DOHH2 (cell line): ENCODE data around the gene RDH8.

Experiments
- H3F3A ChIP-seq: fragments of 200-600 bp; sonication (generic), shearing (Covaris generic); 2 replicates; pipeline ENCODE4 v1.6.0; 2016; ENCODE audit warnings: antibody characterized with exemption, mild to moderate bottlenecking; ENCODE audit not compliant: control insufficient read depth, insufficient read depth
- H3K27ac ChIP-seq: fragments of 200-600 bp; sonication (generic); 2 replicates; pipeline ENCODE4 v1.5.1; 2014; ENCODE audit warnings: low read depth, mild to moderate bottlenecking, low read length, moderate library complexity
- H3K27me3 ChIP-seq: fragments of 200-600 bp; sonication (generic); 2 replicates; pipeline ENCODE4 v1.6.1; 2014; ENCODE audit warnings: mild to moderate bottlenecking, low read length, mixed read lengths; ENCODE audit not compliant: control insufficient read depth
- H3K36me3 ChIP-seq: fragments of 200-600 bp; sonication (generic); 2 replicates; pipeline ENCODE4 v1.6.1; 2014; ENCODE audit warnings: mild to moderate bottlenecking, low read length, moderate library complexity, mixed read lengths; ENCODE audit not compliant: control insufficient read depth
- H3K4me1 ChIP-seq: fragments of 200-600 bp; sonication (generic); 2 replicates; pipeline ENCODE4 v1.6.1; 2014; ENCODE audit warnings: mild to moderate bottlenecking, low read length, mixed read lengths; ENCODE audit not compliant: control insufficient read depth
- H3K4me2 ChIP-seq: fragments of 200-600 bp; sonication (generic); 2 replicates; pipeline ENCODE4 v1.6.0; 2014; ENCODE audit warnings: mild to moderate bottlenecking, low read length, moderate library complexity
- H3K4me3 ChIP-seq: fragments of 200-600 bp; sonication (generic); 2 replicates; pipeline ENCODE4 v1.5.1; 2014; ENCODE audit warnings: mild to moderate bottlenecking, low read length, mixed read lengths
- H3K79me2 ChIP-seq: fragments of 200-600 bp; sonication (generic); 2 replicates; pipeline ENCODE4 v1.6.1; 2014; ENCODE audit warnings: mild to moderate bottlenecking, low read length, mixed read lengths; ENCODE audit not compliant: control insufficient read depth
- H3K9me2 ChIP-seq: fragments of 200-600 bp; sonication (generic); replicated peaks from 2 replicates; pipeline ENCODE4 v1.6.1; 2014; ENCODE audit warnings: mild to moderate bottlenecking, low read length, mixed read lengths; ENCODE audit not compliant: control insufficient read depth
- H3K9me3 ChIP-seq: fragments of 200-600 bp; sonication (generic); 2 replicates; pipeline ENCODE4 v1.6.1; 2014; ENCODE audit warnings: antibody characterized with exemption, low read length, mixed read lengths; ENCODE audit not compliant: control insufficient read depth, insufficient read depth
- H4K20me1 ChIP-seq: fragments of 200-600 bp; sonication (generic); 2 replicates; pipeline ENCODE4 v1.6.0; 2014; ENCODE audit warnings: low read depth, mild to moderate bottlenecking, antibody characterized with exemption, low read length, moderate library complexity; ENCODE audit not compliant: control insufficient read depth, insufficient read depth
- EZH2phosphoT487 ChIP-seq: fragments of 200-600 bp; sonication (generic); IDR thresholded peaks from 2 replicates; pipeline ENCODE4 v1.6.1; 2017; ENCODE audit warnings: borderline replicate concordance, mild to moderate bottlenecking, antibody characterized with exemption, low read length, moderate library complexity, mixed read lengths
- TF ChIP-seq, protein P1 (sequence below): fragments of 200-600 bp; sonication (generic); IDR thresholded peaks from one replicate; pipeline ENCODE4 v1.5.1; 2014; ENCODE audit warnings: antibody characterized with exemption, mild to moderate bottlenecking, low read depth, low read length; ENCODE audit not compliant: poor library complexity, severe bottlenecking

RDH8 gene

DNA sequence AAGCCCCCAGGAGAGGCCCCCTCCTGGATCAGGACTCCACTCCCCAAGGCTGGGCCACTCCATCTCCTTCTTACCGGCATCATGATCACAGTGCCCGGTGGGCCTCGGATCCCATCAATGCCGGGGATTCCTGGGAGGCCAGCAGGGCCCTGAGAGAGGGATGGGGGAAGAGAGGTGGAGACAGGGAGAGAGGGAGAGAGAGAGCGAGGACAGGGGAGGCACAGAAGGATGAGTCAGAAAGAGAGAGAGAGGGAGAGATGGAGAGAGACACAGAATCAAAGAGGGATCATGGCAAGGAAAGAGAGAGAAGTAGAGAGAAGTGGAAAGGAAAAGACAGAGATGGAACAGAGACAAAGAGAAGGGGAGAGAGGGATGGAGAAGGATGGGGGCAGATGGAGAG, 16.7 kb upstream of the RDH8 start:
- no peak overlapping the region for H3K4me3 ChIP-seq
- no peak overlapping the region for H3K4me2 ChIP-seq
- H3K9me2 ChIP-seq, result no peaks in the 10 kb centered on the region
- H3K27me3 ChIP-seq, result no peaks in the 10 kb centered on the region; the same call in 1 of the 2 replicates
- H3K4me1 ChIP-seq, result no peaks in the 10 kb centered on the region
- no peaks in the 10 kb centered on the region for H4K20me1 ChIP-seq
- TF ChIP-seq, protein P1, sequence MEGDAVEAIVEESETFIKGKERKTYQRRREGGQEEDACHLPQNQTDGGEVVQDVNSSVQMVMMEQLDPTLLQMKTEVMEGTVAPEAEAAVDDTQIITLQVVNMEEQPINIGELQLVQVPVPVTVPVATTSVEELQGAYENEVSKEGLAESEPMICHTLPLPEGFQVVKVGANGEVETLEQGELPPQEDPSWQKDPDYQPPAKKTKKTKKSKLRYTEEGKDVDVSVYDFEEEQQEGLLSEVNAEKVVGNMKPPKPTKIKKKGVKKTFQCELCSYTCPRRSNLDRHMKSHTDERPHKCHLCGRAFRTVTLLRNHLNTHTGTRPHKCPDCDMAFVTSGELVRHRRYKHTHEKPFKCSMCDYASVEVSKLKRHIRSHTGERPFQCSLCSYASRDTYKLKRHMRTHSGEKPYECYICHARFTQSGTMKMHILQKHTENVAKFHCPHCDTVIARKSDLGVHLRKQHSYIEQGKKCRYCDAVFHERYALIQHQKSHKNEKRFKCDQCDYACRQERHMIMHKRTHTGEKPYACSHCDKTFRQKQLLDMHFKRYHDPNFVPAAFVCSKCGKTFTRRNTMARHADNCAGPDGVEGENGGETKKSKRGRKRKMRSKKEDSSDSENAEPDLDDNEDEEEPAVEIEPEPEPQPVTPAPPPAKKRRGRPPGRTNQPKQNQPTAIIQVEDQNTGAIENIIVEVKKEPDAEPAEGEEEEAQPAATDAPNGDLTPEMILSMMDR, result no peak
- TF ChIP-seq EZH2phosphoT487, result no peak
- no peaks in the 10 kb centered on the region for H3K36me3 ChIP-seq
- H3K9me3 ChIP-seq, result no peaks in the 10 kb centered on the region
- no peaks in the 10 kb centered on the region for H3F3A ChIP-seq
- H3K27ac ChIP-seq, result no peak overlapping the region
- no peaks in the 10 kb centered on the region for H3K79me2 ChIP-seq

DNA sequence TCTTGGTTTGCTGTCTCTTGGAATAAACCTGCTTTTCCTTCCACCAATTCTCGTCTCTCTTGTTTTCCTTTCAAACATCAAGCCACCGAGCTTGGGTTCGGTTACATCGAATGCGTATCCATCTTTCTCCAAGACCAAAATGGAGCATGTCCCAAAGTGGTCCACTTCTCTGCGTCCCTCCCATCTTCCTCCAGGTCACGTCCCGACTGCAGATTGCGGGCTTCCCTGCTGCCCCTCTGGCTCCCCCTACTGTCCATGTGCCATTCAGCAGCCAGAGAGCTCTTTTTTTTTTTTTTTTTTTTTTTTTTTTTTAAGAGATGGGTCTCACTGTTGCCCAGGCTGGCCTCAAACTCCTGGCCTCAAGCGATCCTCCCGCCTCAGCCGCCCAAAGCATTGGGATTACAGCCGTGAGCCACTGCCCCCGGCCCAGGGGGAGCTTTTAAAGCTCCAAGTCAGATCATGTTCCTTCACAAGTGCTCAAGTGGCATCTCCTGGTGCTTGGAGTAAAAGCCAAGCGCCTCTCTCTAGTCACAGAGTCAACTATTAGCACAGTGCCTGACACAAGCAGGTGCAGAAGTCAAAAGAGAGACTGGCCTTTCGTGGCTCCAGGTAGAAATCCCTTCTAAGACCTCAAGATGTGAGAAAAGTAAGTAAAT, 13.0 kb upstream of the RDH8 start:
- no peaks in the 10 kb centered on the region for H3F3A ChIP-seq
- peaks cover 5% of the 10 kb centered on the region for H3K4me1 ChIP-seq
- H4K20me1 ChIP-seq, result no peaks in the 10 kb centered on the region
- no peaks in the 10 kb centered on the region; the same call in 1 of the 2 replicates for H3K27me3 ChIP-seq
- H3K79me2 ChIP-seq, result no peaks in the 10 kb centered on the region
- no peak for TF ChIP-seq EZH2phosphoT487
- TF ChIP-seq, protein P1, result peak; percentile 75
- no peak overlapping the region for H3K27ac ChIP-seq
- no peaks in the 10 kb centered on the region for H3K9me3 ChIP-seq
- H3K36me3 ChIP-seq, result no peaks in the 10 kb centered on the region
- H3K4me3 ChIP-seq, result no peak overlapping the region
- H3K9me2 ChIP-seq, result no peaks in the 10 kb centered on the region
- no peak overlapping the region for H3K4me2 ChIP-seq

DNA sequence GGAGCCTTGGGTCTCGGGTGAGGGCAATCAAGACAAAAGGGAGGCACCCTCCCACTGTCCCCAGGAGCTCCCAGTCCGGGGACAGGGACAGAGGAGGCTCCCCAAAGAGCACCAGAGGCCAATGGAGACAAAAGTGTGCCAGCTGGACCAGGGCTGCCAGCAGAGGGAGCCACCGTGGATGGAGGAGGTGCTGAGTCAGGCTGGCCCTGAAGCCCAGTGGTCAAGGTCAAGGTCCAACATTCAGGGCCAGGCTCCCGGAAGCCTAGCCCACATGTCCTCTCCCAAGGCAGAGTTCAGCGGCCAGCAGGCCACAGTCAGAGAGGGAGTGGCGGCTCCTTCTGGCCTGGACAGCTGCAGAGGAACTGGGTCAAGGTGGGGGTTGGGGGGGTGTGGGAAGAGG, 11.4 kb upstream of the RDH8 start:
- no peaks in the 10 kb centered on the region for H3F3A ChIP-seq
- no peaks in the 10 kb centered on the region for H4K20me1 ChIP-seq
- H3K4me2 ChIP-seq, result no peak overlapping the region
- H3K36me3 ChIP-seq, result no peaks in the 10 kb centered on the region
- H3K79me2 ChIP-seq, result no peaks in the 10 kb centered on the region
- peaks cover 5% of the 10 kb centered on the region for H3K4me1 ChIP-seq
- H3K9me2 ChIP-seq, result no peaks in the 10 kb centered on the region
- TF ChIP-seq, protein P1, result peak; percentile 50
- TF ChIP-seq EZH2phosphoT487, result no peak
- no peak overlapping the region for H3K4me3 ChIP-seq
- no peaks in the 10 kb centered on the region for H3K9me3 ChIP-seq
- H3K27me3 ChIP-seq, result no peaks in the 10 kb centered on the region; the same call in 1 of the 2 replicates
- no peak overlapping the region for H3K27ac ChIP-seq
